B cell (primary cell): ENCODE results near the gene TSPYL6. TPM values are rescaled to one million over a fixed set of nuclear protein-coding genes. Genes with fewer than 3 reads are reported as not detected.

Experiments used
- ATAC-seq: fragments of 200-7000 bp; cut with Tn5 transposase; one replicate; pipeline ENCODE4 v1.10.0; 2021; ENCODE audit warnings: low read depth, mild to moderate bottlenecking, moderate number of reproducible peaks, moderate library complexity
- CTCF ChIA-PET: fragments of 350-600 bp; sonication (Branson Sonifier 250); formaldehyde crosslinking; loops from one replicate; lab custom pipeline; 2021; ENCODE audit warnings: antibody characterized with exemption, inconsistent platforms; lab: Charles Lee
- POLR2A ChIA-PET: fragments of 350-600 bp; sonication (Branson Sonifier 250); formaldehyde crosslinking; loops from one replicate; lab custom pipeline; 2021; ENCODE audit warnings: antibody characterized with exemption; lab: Charles Lee
- DNase-seq: peaks from one replicate; pipeline ENCODE4 v3.0.0; 2013
- H2AFZ ChIP-seq: 2 replicates; pipeline ENCODE4 v1.6.1; 2012; ENCODE audit warnings: mild to moderate bottlenecking, low read depth, low read length; ENCODE audit not compliant: insufficient read depth, poor library complexity, severe bottlenecking
- H3K27ac ChIP-seq, 2 donors: 1 replicate in 1 of 2; 2 replicates in 1 of 2; pipeline ENCODE4 v1.5.1; 2012 to 2013; ENCODE audit warnings: low read length in 2 of 2, mild to moderate bottlenecking in 2 of 2, moderate library complexity in 1 of 2
- H3K27me3 ChIP-seq, 4 experiments: fragments of 200-600 bp in 1 of 4; sonication (generic) in 1 of 4; replicated peaks in 1 of 4; 1 replicate in 2 of 4; 2 replicates in 2 of 4; pipeline versions ENCODE4 v1.6.1 to v1.7.0; 2013 to 2016; ENCODE audit warnings: low read length in 3 of 4, mild to moderate bottlenecking in 2 of 4, mixed read lengths in 1 of 4, moderate library complexity in 1 of 4; ENCODE audit not compliant: insufficient read depth in 4 of 4, control insufficient read depth in 3 of 4; ENCODE audit errors: control extremely low read depth in 1 of 4
- H3K36me3 ChIP-seq, 2 experiments: replicated peaks in 1 of 2; 1 replicate in 1 of 2; 2 replicates in 1 of 2; pipeline versions ENCODE4 v1.6.1 to v1.7.1; 2013; ENCODE audit warnings: low read length in 1 of 2; ENCODE audit not compliant: insufficient read depth in 2 of 2, control insufficient read depth in 1 of 2; ENCODE audit errors: control extremely low read depth in 1 of 2, extremely low read depth in 1 of 2
- H3K4me1 ChIP-seq, 2 donors: fragments of 200-600 bp in 1 of 2; sonication (generic) in 1 of 2; 1 replicate in 1 of 2; 2 replicates in 1 of 2; pipeline versions ENCODE4 v1.5.1 to v1.6.1; 2013 to 2017; ENCODE audit warnings: low read length in 2 of 2; ENCODE audit not compliant: control insufficient read depth in 2 of 2, insufficient read depth in 2 of 2
- H3K4me2 ChIP-seq: replicated peaks from 2 replicates; pipeline ENCODE3; 2012; ENCODE audit warnings: mild to moderate bottlenecking, low read depth, low read length; ENCODE audit not compliant: poor library complexity, severe bottlenecking
- H3K4me3 ChIP-seq, 5 experiments: fragments of 200-600 bp in 1 of 5; sonication (generic) in 1 of 5; 1 replicate in 3 of 5; 2 replicates in 2 of 5; pipeline versions ENCODE4 v1.5.1 to v1.7.0; 2011 to 2016; ENCODE audit warnings: low read length in 4 of 5, mild to moderate bottlenecking in 4 of 5, low read depth in 2 of 5, control low read depth in 1 of 5, moderate library complexity in 1 of 5; ENCODE audit not compliant: insufficient read depth in 1 of 5; ENCODE audit errors: control extremely low read depth in 1 of 5, extremely low read depth in 1 of 5
- H3K79me2 ChIP-seq: fragments of 200-600 bp; sonication (generic); one replicate; pipeline ENCODE4 v1.6.0; 2016; ENCODE audit warnings: low read length; ENCODE audit not compliant: control insufficient read depth, insufficient read depth
- H3K9ac ChIP-seq: fragments of 200-600 bp; sonication (generic); 2 replicates; pipeline ENCODE4 v1.6.1; 2017; ENCODE audit warnings: mild to moderate bottlenecking, low read length, moderate library complexity
- H3K9me3 ChIP-seq, 3 donors: one replicate each; pipeline versions ENCODE4 v1.6.1 to v1.7.1; 2013; ENCODE audit warnings: low read length in 2 of 3; ENCODE audit not compliant: control insufficient read depth in 2 of 3, insufficient read depth in 1 of 3; ENCODE audit errors: control extremely low read depth in 1 of 3
- H4K20me1 ChIP-seq: 2 replicates; pipeline ENCODE4 v1.6.0; 2012; ENCODE audit warnings: mild to moderate bottlenecking, low read length; ENCODE audit not compliant: insufficient read depth, control insufficient read depth, poor library complexity, severe bottlenecking
- H3K27ac Mint-ChIP-seq: one replicate; pipeline ENCODE4 v1.8.0; 2021; ENCODE audit warnings: mixed read lengths
- H3K27me3 Mint-ChIP-seq: one replicate; pipeline ENCODE4 v1.8.0; 2021; ENCODE audit warnings: mixed read lengths
- H3K4me1 Mint-ChIP-seq: one replicate; pipeline ENCODE4 v1.8.0; 2021; ENCODE audit warnings: mixed read lengths
- H3K4me3 Mint-ChIP-seq: one replicate; pipeline ENCODE4 v1.8.0; 2021; ENCODE audit warnings: mixed read lengths
- H3K9me3 Mint-ChIP-seq: one replicate; pipeline ENCODE4 v1.8.0; 2022; ENCODE audit warnings: mixed read lengths; ENCODE audit not compliant: insufficient read depth
- CTCF ChIP-seq: fragments of 200-600 bp; IDR thresholded peaks from one replicate; pipeline ENCODE4 v1.8.0; 2022; ENCODE audit warnings: antibody characterized with exemption, mild to moderate bottlenecking
- EZH2 ChIP-seq: IDR thresholded peaks from 2 replicates; pipeline ENCODE4 v1.6.1; 2012; ENCODE audit warnings: borderline replicate concordance, low read depth, mild to moderate bottlenecking, moderate library complexity, low read length; ENCODE audit not compliant: insufficient read depth, poor library complexity, severe bottlenecking
- WGBS: methylation state at CpG from one replicate; pipeline ENCODE4 v1.1.5; 2013; ENCODE audit warnings: missing lambda C conversion rate; ENCODE audit not compliant: insufficient coverage; 5-methylcytosine and 5-hydroxymethylcytosine counted together
- intact Hi-C: fragments of 100-400 bp; cut with micrococcal nuclease; formaldehyde crosslinking; loops from one replicate; pipeline ENCODE4 v1.10.0; 2022
- polyA plus RNA-seq: library from polyadenylated mRNA; depleted of rRNA; stranded (reverse); fragments of >200 nt; gene quantifications from 2 replicates; pipeline ENCODE4 v1.2.3, GENCODE V29; 2012
- total RNA-seq, 2 donors: library from RNA; stranded (reverse); fragments of 120-200 nt in 1 of 2; gene quantifications; 1 replicate in 1 of 2; 2 replicates in 1 of 2; pipeline versions ENCODE4 v1.2.3 to v1.2.4, GENCODE V29; 2013 to 2022

The TSPYL6 gene
- total and polyA plus RNA-seq, 2 donors (not counting 1 experiment from before 2014, with no cell fraction given) = not detected

- ChIA-PET POLR2A (no interaction called here), CTCF (no interaction called here)
- H3K27me3 Mint-ChIP-seq = no peaks in the 10 kb centered on the region
- ATAC-seq (no peak), DNase-seq (no peak)
- Histone ChIP-seq H3K4me1 (no peaks in the 10 kb centered on the region), H4K20me1 (no peaks in the 10 kb centered on the region), H3K4me2 (no peak overlapping the region), H2AFZ (no peak overlapping the region), H3K79me2 (no peaks in the 10 kb centered on the region), H3K27ac (no peak overlapping the region), H3K9me3 (peaks cover 0 to 1% (median 0%) of the 10 kb centered on the region in 3 donors), H3K36me3 (peaks cover 2 to 3% of the 10 kb centered on the region in 2 experiments), H3K27me3 (no peaks in the 10 kb centered on the region), H3K9ac (no peak overlapping the region), H3K4me3 (no peak overlapping the region)
- intact Hi-C loops = no loop called here
- no peak for TF ChIP-seq EZH2
- no peak for TF ChIP-seq CTCF
- H3K4me1 Mint-ChIP-seq = no peaks in the 10 kb centered on the region
- no peak overlapping the region for H3K27ac Mint-ChIP-seq
- H3K9me3 Mint-ChIP-seq = peaks cover 3% of the 10 kb centered on the region
- 93% methylated on average over 2 of the region's 2 CpGs for WGBS
- no peak overlapping the region for H3K4me3 Mint-ChIP-seq
These were observed 29.8 kb downstream of the TSPYL6 start for GRCh38 chr2:54226260-54226659.

DNA sequence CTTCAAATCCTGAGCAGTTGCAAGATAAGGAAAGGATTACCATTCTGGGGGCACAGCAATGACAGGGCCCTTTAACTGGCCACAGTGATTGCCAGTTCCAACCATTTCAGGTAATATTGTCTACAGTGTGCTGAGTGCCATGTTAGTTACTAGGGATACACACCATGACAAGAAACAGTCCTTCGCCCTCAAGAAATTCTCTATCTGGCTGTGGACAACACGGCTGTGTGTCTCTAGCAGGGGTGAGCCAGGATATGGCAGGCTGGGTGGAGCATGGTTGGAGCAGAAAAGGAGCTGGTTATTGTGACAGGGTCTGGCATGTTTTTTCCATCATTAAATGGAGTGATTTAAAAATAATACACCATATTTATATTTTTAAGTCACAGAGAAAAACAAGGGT is 31.0 kb downstream of the TSPYL6 start:
- H3K9me3 Mint-ChIP-seq = peaks cover 3% of the 10 kb centered on the region
- no peak overlapping the region for H3K27ac Mint-ChIP-seq
- no peak overlapping the region for H3K4me3 ChIP-seq
- H4K20me1 ChIP-seq = no peaks in the 10 kb centered on the region
- peaks cover 2 to 3% of the 10 kb centered on the region in 2 experiments for H3K36me3 ChIP-seq
- H3K9me3 ChIP-seq = peaks cover 0 to 1% (median 0%) of the 10 kb centered on the region in 3 donors
- no peak overlapping the region for H2AFZ ChIP-seq
- WGBS = no CpG with 5 or more reads among the region's 2 CpGs
- no peaks in the 10 kb centered on the region for H3K79me2 ChIP-seq
- no peak overlapping the region for H3K4me3 Mint-ChIP-seq
- no peak overlapping the region for H3K9ac ChIP-seq
- H3K4me1 ChIP-seq = no peaks in the 10 kb centered on the region
- ChIA-PET CTCF (no interaction called here), POLR2A (no interaction called here)
- H3K27me3 Mint-ChIP-seq = no peaks in the 10 kb centered on the region
- H3K4me1 Mint-ChIP-seq = no peaks in the 10 kb centered on the region
- ATAC-seq (no peak), DNase-seq (no peak)
- no peak overlapping the region for H3K4me2 ChIP-seq
- no peaks in the 10 kb centered on the region for H3K27me3 ChIP-seq
- H3K27ac ChIP-seq = no peak overlapping the region
- TF ChIP-seq CTCF = no peak
- TF ChIP-seq EZH2 = no peak
- intact Hi-C loops = no loop called here
